H1 (cell line): ENCODE measurements around the gene ASXL3. TPM values are rescaled to one million over a fixed set of nuclear protein-coding genes. Genes with fewer than 3 reads are reported as not detected.
A peak's percentile ranks its signal among the peaks of the same experiment; 100 is the strongest.

Experiments
- CTCF ChIA-PET: fragments of 300-600 bp; sonication (Branson Sonifier 250); formaldehyde crosslinking; loops from one replicate; lab custom pipeline; 2021; ENCODE audit not compliant: partially characterized antibody; lab: Charles Lee
- POLR2A ChIA-PET: fragments of 300-600 bp; sonication (Branson Sonifier 250); formaldehyde crosslinking; loops from one replicate; lab custom pipeline; 2021; ENCODE audit warnings: inconsistent platforms; ENCODE audit not compliant: partially characterized antibody; lab: Charles Lee
- DNase-seq, 2 experiments: peaks; one replicate each; pipeline versions ENCODE4 v3.0.0 to v3.0.0-alpha.2; 2010 to 2022; ENCODE audit warnings: low spot score in 2 of 2, low read depth in 1 of 2, mixed read lengths in 1 of 2
- FAIRE-seq: peaks from 2 replicates; lab custom pipeline; 2011; peaks lifted over from hg19 to GRCh38; lab: Jason Lieb, UNC
- H2AFZ ChIP-seq: 2 replicates; pipeline ENCODE4 v1.8.1; 2012; ENCODE audit warnings: low read length, inconsistent platforms
- H2AK5ac ChIP-seq: 2 replicates; pipeline ENCODE4 v1.6.1; 2013; ENCODE audit warnings: low read depth, low read length
- H2BK120ac ChIP-seq: replicated peaks from 2 replicates; pipeline ENCODE3; 2013; ENCODE audit warnings: low read depth, low read length, inconsistent platforms
- H2BK12ac ChIP-seq: 2 replicates; pipeline ENCODE4 v1.6.1; 2013; ENCODE audit warnings: low read depth, low read length
- H2BK15ac ChIP-seq: 2 replicates; pipeline ENCODE4 v1.6.1; 2013; ENCODE audit warnings: low read length
- H2BK20ac ChIP-seq: 2 replicates; pipeline ENCODE4 v1.6.1; 2013; ENCODE audit warnings: low read length
- H2BK5ac ChIP-seq: 2 replicates; pipeline ENCODE4 v1.6.1; 2013; ENCODE audit warnings: low read depth, low read length
- H3K14ac ChIP-seq: 2 replicates; pipeline ENCODE4 v1.6.1; 2013; ENCODE audit warnings: inconsistent platforms; ENCODE audit not compliant: insufficient read length
- H3K18ac ChIP-seq: 2 replicates; pipeline ENCODE4 v1.6.1; 2013; ENCODE audit warnings: low read length; ENCODE audit errors: extremely low read depth
- H3K23ac ChIP-seq: 2 replicates; pipeline ENCODE4 v1.6.1; 2013; ENCODE audit warnings: inconsistent platforms; ENCODE audit not compliant: insufficient read length
- H3K23me2 ChIP-seq: 2 replicates; pipeline ENCODE4 v1.6.1; 2013; ENCODE audit warnings: low read depth, low read length
- H3K27ac ChIP-seq: 2 replicates; pipeline ENCODE4 v1.6.1; 2011; ENCODE audit warnings: low read depth, low read length, inconsistent platforms
- H3K27me3 ChIP-seq, 4 experiments: replicated peaks in 1 of 4; 1 replicate in 1 of 4; 2 replicates in 3 of 4; pipeline versions ENCODE4 v1.6.1 to v1.8.1; 2011 to 2013; ENCODE audit warnings: low read length in 3 of 4, mild to moderate bottlenecking in 3 of 4, inconsistent platforms in 2 of 4, mixed read lengths in 2 of 4, moderate library complexity in 1 of 4; ENCODE audit not compliant: control insufficient read depth in 3 of 4, insufficient read depth in 3 of 4; ENCODE audit errors: extremely low read depth in 1 of 4
- H3K36me3 ChIP-seq, 4 experiments: 2 replicates each; pipeline versions ENCODE4 v1.6.1 to v1.8.1; 2011 to 2013; ENCODE audit warnings: mild to moderate bottlenecking in 4 of 4, low read length in 3 of 4, moderate library complexity in 2 of 4, control low read depth in 1 of 4, inconsistent platforms in 1 of 4; ENCODE audit not compliant: insufficient read depth in 4 of 4, control insufficient read depth in 2 of 4
- H3K4ac ChIP-seq: replicated peaks from 2 replicates; pipeline ENCODE3; 2013; ENCODE audit warnings: low read length, low read depth, mixed read lengths, inconsistent platforms; ENCODE audit not compliant: insufficient read length
- H3K4me1 ChIP-seq, 4 experiments: replicated peaks in 1 of 4; 1 replicate in 1 of 4; 2 replicates in 3 of 4; pipeline versions ENCODE4 v1.6.1 to v1.8.1; 2011 to 2013; ENCODE audit warnings: low read length in 3 of 4, inconsistent platforms in 2 of 4, mixed read lengths in 1 of 4; ENCODE audit not compliant: insufficient read depth in 4 of 4, control insufficient read depth in 3 of 4
- H3K4me2 ChIP-seq, 2 experiments: 2 replicates each; pipeline versions ENCODE4 v1.6.1 to v1.8.1; 2011 to 2013; ENCODE audit warnings: low read depth in 2 of 2, low read length in 2 of 2, control low read depth in 1 of 2, inconsistent platforms in 1 of 2, mild to moderate bottlenecking in 1 of 2; ENCODE audit not compliant: insufficient read depth in 1 of 2
- H3K4me3 ChIP-seq, 4 experiments: fragments of 200-600, 300-600 bp in 1 of 4; sonication (generic), shearing (Covaris generic), sonication (Bioruptor Twin) in 1 of 4; 2 replicates each; pipeline versions ENCODE4 v1.5.1 to v1.8.1; 2011 to 2016; ENCODE audit warnings: low read length in 4 of 4, low read depth in 3 of 4, control low read depth in 2 of 4, inconsistent platforms in 2 of 4, mild to moderate bottlenecking in 2 of 4, mixed read lengths in 1 of 4, moderate library complexity in 1 of 4; ENCODE audit not compliant: insufficient read depth in 2 of 4; ENCODE audit errors: extremely low read depth in 1 of 4
- H3K56ac ChIP-seq: replicated peaks from 2 replicates; pipeline ENCODE3; 2013; ENCODE audit warnings: low read depth, mild to moderate bottlenecking, mixed read lengths, low read length, inconsistent platforms; ENCODE audit not compliant: insufficient read length
- H3K79me1 ChIP-seq: 2 replicates; pipeline ENCODE4 v1.6.1; 2013; ENCODE audit warnings: low read depth, low read length, control low read depth
- H3K79me2 ChIP-seq, 2 experiments: 2 replicates each; pipeline versions ENCODE4 v1.6.1 to v1.8.1; 2012 to 2013; ENCODE audit warnings: low read length in 2 of 2, mild to moderate bottlenecking in 2 of 2, inconsistent platforms in 1 of 2; ENCODE audit not compliant: insufficient read depth in 2 of 2, control insufficient read depth in 1 of 2
- H3K9ac ChIP-seq, 4 experiments: replicated peaks in 1 of 4; 1 replicate in 1 of 4; 2 replicates in 3 of 4; pipeline versions ENCODE4 v1.6.1 to v1.8.1; 2011 to 2013; ENCODE audit warnings: low read depth in 3 of 4, low read length in 3 of 4, control low read depth in 2 of 4, mild to moderate bottlenecking in 2 of 4, moderate library complexity in 2 of 4, inconsistent platforms in 1 of 4; ENCODE audit errors: extremely low read depth in 1 of 4
- H3K9me3 ChIP-seq, 2 experiments: 2 replicates each; pipeline versions ENCODE4 v1.6.1 to v1.8.1; 2012 to 2013; ENCODE audit warnings: mild to moderate bottlenecking in 2 of 2, moderate library complexity in 2 of 2, control low read depth in 1 of 2, inconsistent platforms in 1 of 2, low read depth in 1 of 2, low read length in 1 of 2, mixed read lengths in 1 of 2; ENCODE audit not compliant: insufficient read depth in 2 of 2
- H4K20me1 ChIP-seq, 2 experiments: replicated peaks in 1 of 2; 2 replicates each; pipeline versions ENCODE3 to v1.8.1; 2011 to 2013; ENCODE audit warnings: inconsistent platforms in 2 of 2, low read length in 2 of 2, mild to moderate bottlenecking in 1 of 2; ENCODE audit not compliant: insufficient read depth in 2 of 2, control insufficient read depth in 1 of 2
- H4K5ac ChIP-seq: 2 replicates; pipeline ENCODE4 v1.6.1; 2013; ENCODE audit warnings: low read length, low read depth, mixed read lengths, inconsistent platforms; ENCODE audit not compliant: insufficient read length
- H4K8ac ChIP-seq: 2 replicates; pipeline ENCODE4 v1.8.0; 2013; ENCODE audit warnings: mild to moderate bottlenecking, moderate library complexity, low read length, inconsistent platforms; ENCODE audit not compliant: insufficient read depth; ENCODE audit errors: extremely low read depth
- H4K91ac ChIP-seq: replicated peaks from 2 replicates; pipeline ENCODE3; 2013; ENCODE audit warnings: low read length, mixed read lengths, inconsistent platforms; ENCODE audit not compliant: insufficient read length
- BACH1 ChIP-seq: IDR thresholded peaks from 2 replicates; pipeline ENCODE4 v1.6.1; 2012; ENCODE audit warnings: low read length, improper control_type of control experiment
- CBX5 ChIP-seq: fragments of 300-800, 300-1000 bp; sonication (generic); IDR thresholded peaks from 2 replicates; pipeline ENCODE4 v1.7.1; 2016; ENCODE audit warnings: antibody characterized with exemption, low read length, low read depth
- CTBP2 ChIP-seq: IDR thresholded peaks from 2 replicates; pipeline ENCODE4 v1.7.0; 2011; ENCODE audit warnings: borderline replicate concordance, mild to moderate bottlenecking, moderate library complexity, mixed read lengths, low read length; ENCODE audit not compliant: insufficient read depth, insufficient read length
- EZH2 ChIP-seq: fragments of 200-600 bp; sonication (generic); IDR thresholded peaks from 2 replicates; pipeline ENCODE4 v1.7.1; 2012; ENCODE audit warnings: low read depth, mild to moderate bottlenecking, moderate library complexity, low read length, inconsistent platforms; ENCODE audit not compliant: severe bottlenecking
- KDM1A ChIP-seq: fragments of 200-600, 300-600 bp; sonication (generic); IDR thresholded peaks from 2 replicates; pipeline ENCODE4 v1.7.1; 2016; ENCODE audit warnings: mild to moderate bottlenecking, low read length, borderline replicate concordance
- KDM4A ChIP-seq: IDR thresholded peaks from one replicate; pipeline ENCODE4 v1.7.1; 2012; ENCODE audit warnings: low read depth, mild to moderate bottlenecking, moderate library complexity, low read length, inconsistent platforms; ENCODE audit not compliant: severe bottlenecking
- KDM5A ChIP-seq: fragments of 200-600 bp; IDR thresholded peaks from 2 replicates; pipeline ENCODE4 v1.7.1; 2012; ENCODE audit warnings: mild to moderate bottlenecking, low read length, inconsistent platforms, mixed read lengths
- RNF2 ChIP-seq: fragments of 200-900, 300-1000 bp; sonication (generic); IDR thresholded peaks from 2 replicates; pipeline ENCODE4 v1.7.1; 2016; ENCODE audit warnings: borderline replicate concordance, low read depth, mild to moderate bottlenecking, antibody characterized with exemption, low read length; ENCODE audit not compliant: poor library complexity, severe bottlenecking; ENCODE audit errors: missing control alignments
- RXRA ChIP-seq: IDR thresholded peaks from 2 replicates; pipeline ENCODE4 v1.6.1; 2011; ENCODE audit warnings: low read depth, mild to moderate bottlenecking, low read length, moderate library complexity; ENCODE audit not compliant: insufficient read depth
- TBP ChIP-seq: IDR thresholded peaks from 2 replicates; pipeline ENCODE4 v1.6.1; 2011; ENCODE audit warnings: low read depth, low read length, improper control_type of control experiment
- TEAD4 ChIP-seq: IDR thresholded peaks from 2 replicates; pipeline ENCODE4 v1.6.1; 2012; ENCODE audit warnings: low read depth, low read length, inconsistent platforms, mixed read lengths
- WGBS, 2 experiments: shearing (Covaris generic) in 1 of 2; methylation state at CpG; one replicate each; pipeline versions ENCODE4 v1.1.6 to v1.1.7; 2013 to 2015; ENCODE audit warnings: low lambda C conversion rate in 2 of 2, mixed read lengths in 2 of 2, inconsistent platforms in 1 of 2, low coverage in 1 of 2, missing lambda C conversion rate in 1 of 2; ENCODE audit not compliant: insufficient replicate concordance in 2 of 2, insufficient coverage in 1 of 2, insufficient read length in 1 of 2; ENCODE audit errors: extremely low coverage in 1 of 2, missing lambda C conversion rate in 1 of 2; 5-methylcytosine and 5-hydroxymethylcytosine counted together
- polyA plus RNA-seq, 7 experiments: library from polyadenylated mRNA; depleted of rRNA in 3 of 7; stranded (reverse) in 5 of 7; unstranded in 2 of 7; fragments of >200 nt in 5 of 7; fragments of 200-250 nt in 2 of 7; gene quantifications; 1 replicate in 5 of 7; 2 replicates in 1 of 7; 4 replicates in 1 of 7; pipeline versions ENCODE4 v1.2.1 to v1.2.3, GENCODE V29; 2011 to 2013; ENCODE audit warnings: missing spikeins in 2 of 7, mixed read lengths in 2 of 7
- total RNA-seq: library from RNA; stranded (reverse); fragmentation: NEBNext Ultra II Directional; extraction: Animal tissue kit (Norgen Biotek cat#: 25700); gene quantifications from 2 replicates; pipeline ENCODE4 v1.2.1, GENCODE V29; 2021
- TF ChIP-seq, protein P1 (sequence below): IDR thresholded peaks from 2 replicates; pipeline ENCODE4 v1.6.1; 2012; ENCODE audit warnings: inconsistent platforms

ASXL3 gene
- total and polyA plus RNA-seq, 2 of the 8 experiments (the other 6 are each of a cell fraction or from before 2014, with no cell fraction given), result 0.08 to 1.3 TPM

DNA sequence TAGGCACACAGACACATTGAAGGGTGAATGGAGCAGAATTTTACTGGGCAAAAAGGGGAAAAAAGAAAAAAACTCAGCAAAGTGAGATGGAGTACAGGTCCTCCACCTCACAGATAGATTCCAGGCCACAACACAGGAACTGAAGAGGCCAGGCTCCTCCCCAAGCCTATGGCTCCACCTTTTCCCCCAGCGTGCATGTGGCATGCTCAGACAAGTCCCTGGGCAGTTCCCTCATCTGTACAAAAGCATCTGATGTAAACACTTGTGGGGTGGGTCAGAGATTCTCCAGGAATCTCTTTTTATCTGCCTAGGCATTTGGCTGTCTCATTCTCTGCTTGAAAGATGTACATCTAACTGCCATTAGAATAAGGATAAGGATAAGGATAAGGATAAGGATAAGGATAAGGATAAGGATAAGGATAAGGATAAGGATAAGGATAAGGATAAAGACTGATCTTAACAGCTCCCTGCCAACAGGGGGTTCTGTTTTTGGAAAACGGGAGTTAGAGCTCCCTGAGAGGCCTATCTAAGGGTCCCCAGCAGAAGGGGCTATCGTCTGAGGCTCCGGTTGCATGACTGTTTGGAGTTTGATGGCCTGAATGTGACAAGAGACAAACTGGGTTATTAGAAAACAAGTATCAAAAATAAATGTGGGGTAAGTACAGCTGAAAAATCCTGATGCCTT, 17.2 kb upstream of the ASXL3 start:
- POLR2A ChIA-PET, result no interaction called here
- TF ChIP-seq KDM5A (no peak), RNF2 (no peak), RXRA (no peak), KDM4A (no peak), EZH2 (no peak), BACH1 (no peak), TBP (no peak), CBX5 (no peak), CTBP2 (no peak), KDM1A (no peak), TEAD4 (no peak)
- TF ChIP-seq, protein P1, sequence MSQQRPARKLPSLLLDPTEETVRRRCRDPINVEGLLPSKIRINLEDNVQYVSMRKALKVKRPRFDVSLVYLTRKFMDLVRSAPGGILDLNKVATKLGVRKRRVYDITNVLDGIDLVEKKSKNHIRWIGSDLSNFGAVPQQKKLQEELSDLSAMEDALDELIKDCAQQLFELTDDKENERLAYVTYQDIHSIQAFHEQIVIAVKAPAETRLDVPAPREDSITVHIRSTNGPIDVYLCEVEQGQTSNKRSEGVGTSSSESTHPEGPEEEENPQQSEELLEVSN, result no peak

More for the DNA sequence above, 17.2 kb upstream of the ASXL3 start:
- no peak overlapping the region for H3K56ac ChIP-seq
- no peak for FAIRE-seq
- H3K27me3 ChIP-seq, result no peaks in the 10 kb centered on the region
- H3K4me3 ChIP-seq, result no peak overlapping the region
- no peak overlapping the region for H3K23ac ChIP-seq
- H3K79me2 ChIP-seq, result no peaks in the 10 kb centered on the region
- peaks cover 0 to 3% of the 10 kb centered on the region in 2 experiments; a peak in 1 of 4 replicates for H3K9me3 ChIP-seq
- H3K36me3 ChIP-seq, result no peaks in the 10 kb centered on the region
- WGBS, 2 experiments, result 86% methylated on average over 4 of the region's 4 CpGs; no CpG with 5 or more reads in 1 of the 2 experiments
- no peak overlapping the region for H3K14ac ChIP-seq
- no peak overlapping the region for H2BK20ac ChIP-seq
- H4K91ac ChIP-seq, result no peak overlapping the region
- no peak overlapping the region for H2BK120ac ChIP-seq
- no peak overlapping the region for H3K9ac ChIP-seq
- H4K20me1 ChIP-seq, result no peaks in the 10 kb centered on the region
- H3K79me1 ChIP-seq, result no peaks in the 10 kb centered on the region
- H3K23me2 ChIP-seq, result no peaks in the 10 kb centered on the region
- no peak overlapping the region for H2BK12ac ChIP-seq
- CTCF ChIA-PET, result interaction anchor here (0.9 to 1.5 kb wide), 2 partner anchors 10 to 20 kb away, joined by 3 read pairs; no protein-coding TSS in a partner anchor
- no peak overlapping the region for H2AK5ac ChIP-seq
- no peak overlapping the region for H3K27ac ChIP-seq
- DNase-seq, result no peak
- H2AFZ ChIP-seq, result peak overlapping the region; percentile 99
- H3K4me1 ChIP-seq, result 0 out of 7 replicates have a peak, but pooled peaks cover 0 to 5% (median 1%) of the 10 kb centered on the region in 4 experiments
- no peak overlapping the region for H2BK15ac ChIP-seq
- H4K8ac ChIP-seq, result no peak overlapping the region
- no peak overlapping the region for H4K5ac ChIP-seq
- H3K4me2 ChIP-seq, result no peak overlapping the region
- no peak overlapping the region for H3K4ac ChIP-seq
- no peak overlapping the region for H3K18ac ChIP-seq
- H2BK5ac ChIP-seq, result no peak overlapping the region
